ENCODE data around the gene OSER1.
A peak's percentile ranks its signal among the peaks of the same experiment; 100 is the strongest.

The OSER1 gene

DNA sequence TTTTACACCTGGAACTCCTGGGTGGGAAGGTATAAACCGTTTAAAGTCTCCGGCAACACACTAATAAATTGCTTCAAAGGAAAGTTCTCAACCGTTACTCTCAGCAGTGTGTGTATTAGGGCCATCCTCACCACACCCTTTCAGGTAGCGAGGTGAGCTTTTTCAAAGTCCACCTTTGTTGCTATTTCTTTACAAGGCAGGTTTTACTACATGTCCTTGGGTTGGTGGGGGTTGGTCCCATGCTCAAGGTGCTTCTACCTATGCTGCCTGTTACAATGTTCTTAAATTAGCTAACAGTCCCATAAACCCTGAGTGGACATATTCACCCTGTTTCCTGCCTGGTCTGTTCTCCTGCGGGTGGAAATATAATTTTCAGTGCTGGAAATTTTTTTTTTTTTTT, 13.2 kb upstream of the OSER1 start:
- DNase-seq, result no peak

- DNase-seq, result no peak
Measured at GRCh38 chr20:44222633-44223368, 12.2 kb upstream of the OSER1 start.

GRCh38 chr20:44222027-44222426, 11.5 kb upstream of the OSER1 start:
- DNase-seq, result no peak

DNA sequence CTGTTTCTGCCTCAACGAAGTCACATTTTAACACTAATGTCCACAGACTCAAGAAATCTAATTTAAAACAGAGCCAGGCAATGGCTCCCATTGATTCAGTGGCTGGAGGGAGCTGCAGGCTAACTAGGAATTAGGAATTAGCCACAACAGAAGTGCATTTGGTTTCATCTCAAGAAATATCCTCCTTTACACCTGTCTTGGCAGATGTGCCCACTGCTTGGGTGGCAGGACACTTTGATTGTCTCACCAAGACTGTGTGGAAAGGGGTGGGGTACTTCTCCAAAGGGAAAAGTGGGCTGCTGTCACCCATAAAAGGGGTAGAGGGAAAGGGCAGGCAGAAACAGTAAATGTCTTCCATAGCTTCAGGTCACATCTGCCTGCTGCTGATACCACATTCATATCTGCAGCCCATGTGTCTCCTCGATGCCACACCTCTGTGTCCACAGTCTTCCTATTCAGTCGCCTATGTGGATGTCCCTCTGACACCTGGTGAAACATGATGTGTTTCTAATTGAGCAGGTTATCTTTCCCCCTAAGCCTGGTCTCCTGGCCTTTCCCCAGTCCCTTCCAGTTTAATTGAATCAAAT, 10.9 kb upstream of the OSER1 start:
- no peak for DNase-seq

GRCh38 chr20:44219791-44220190, 9.2 kb upstream of the OSER1 start:
- no peak for DNase-seq

- no peak for DNase-seq
Measured at GRCh38 chr20:44219170-44219730, 8.7 kb upstream of the OSER1 start.

DNA sequence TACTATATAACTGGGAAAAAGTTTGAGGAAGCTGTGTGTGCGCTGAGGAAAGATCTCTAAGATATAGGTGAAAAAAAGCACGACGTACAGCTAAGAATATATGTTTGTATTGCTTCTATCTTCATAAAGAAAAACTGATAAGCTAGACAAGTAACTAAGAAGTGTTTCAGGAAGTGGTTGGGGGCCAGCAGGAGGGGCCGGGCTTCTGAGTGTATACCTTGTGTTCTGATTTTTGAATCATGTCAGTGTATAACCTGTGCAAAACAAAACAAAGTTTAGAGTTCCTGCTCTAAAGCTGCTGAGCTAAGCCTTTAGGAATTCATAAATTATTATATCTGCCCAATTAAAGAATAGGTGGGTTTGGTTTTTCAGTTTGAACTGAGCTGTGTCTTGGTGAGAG, 7.9 kb upstream of the OSER1 start:
- DNase-seq, result no peak

- DNase-seq, result no peak
Measured at GRCh38 chr20:44217342-44218092, 6.9 kb upstream of the OSER1 start.

DNA sequence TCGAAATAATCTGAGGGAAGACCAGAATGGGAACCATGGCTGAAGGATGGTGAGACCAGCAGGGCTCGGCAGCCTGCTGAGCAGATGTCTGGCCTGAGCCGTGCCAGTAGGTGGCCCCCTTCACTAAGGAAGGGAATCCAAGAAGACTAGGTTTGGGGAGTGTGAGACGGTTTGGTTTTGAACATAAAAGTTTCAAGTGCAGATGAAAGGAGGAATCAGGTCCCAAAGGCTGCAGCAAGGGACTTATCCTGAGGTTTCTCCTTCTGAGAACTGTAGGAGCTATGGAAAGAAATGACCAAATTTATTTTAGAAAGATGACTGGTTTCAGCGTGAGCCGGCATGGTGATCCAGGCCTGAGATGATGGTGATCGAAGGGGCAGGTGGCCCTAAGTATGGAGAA, 4.6 kb upstream of the OSER1 start:
- DNase-seq, result peak; percentile 35

DNA sequence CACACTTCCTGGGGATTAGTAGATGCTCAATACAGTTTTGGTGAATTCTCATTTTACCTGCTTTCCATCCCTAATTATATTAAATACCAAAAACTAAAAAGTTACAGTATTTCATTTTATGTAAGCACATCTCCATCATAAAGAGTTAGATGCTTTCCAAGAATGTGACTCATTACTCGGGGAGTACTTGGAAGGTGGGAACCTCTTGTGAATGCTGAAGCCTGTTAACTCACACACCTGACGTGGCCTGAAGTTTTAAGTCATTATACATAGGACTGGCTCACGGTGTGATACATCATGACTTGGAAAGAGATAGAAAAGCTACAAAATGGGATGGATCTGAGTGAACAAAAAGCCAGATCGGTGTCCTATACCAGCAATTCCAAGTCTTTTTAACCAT, 2.2 kb upstream of the OSER1 start:
- DNase-seq, result no peak

GRCh38 chr20:44211177-44212039, 837 bp upstream of the OSER1 start:
- DNase-seq, result no peak

DNA sequence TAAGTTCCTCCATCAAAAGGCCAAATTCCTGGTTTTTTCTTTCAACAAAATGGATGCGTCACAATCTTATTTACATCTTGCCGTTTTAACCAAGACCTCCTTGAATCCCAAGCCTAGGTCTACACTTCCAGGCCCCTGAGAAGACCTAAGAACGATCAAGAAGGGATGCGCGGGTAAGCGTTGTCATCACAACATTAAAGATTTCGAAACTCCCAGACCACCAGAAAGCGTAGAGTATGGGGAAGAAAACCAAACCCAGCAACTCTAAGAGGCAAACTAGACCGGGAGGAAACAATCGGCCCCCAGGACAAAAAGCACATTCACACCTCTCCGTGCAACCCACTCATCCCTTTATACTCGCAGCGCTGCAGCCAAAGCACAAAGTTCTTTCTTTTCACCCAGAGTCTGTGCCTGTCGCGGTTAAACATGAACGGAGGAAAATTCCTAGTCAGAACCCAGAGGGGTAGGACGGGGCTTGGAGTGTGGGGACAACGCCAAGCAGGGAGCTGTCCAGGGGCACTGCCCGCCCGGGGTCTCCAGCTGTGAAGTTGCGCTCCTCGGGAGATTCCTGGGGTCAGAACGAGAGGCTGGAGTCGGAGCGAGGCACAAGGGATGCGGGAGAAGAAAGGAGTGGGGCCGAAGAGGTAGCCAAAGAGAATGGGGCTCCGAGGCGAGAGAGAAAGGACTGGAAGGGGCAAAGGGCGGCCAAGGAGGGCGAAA, 725 bp downstream of the OSER1 start:
- DNase-seq, result no peak

DNA sequence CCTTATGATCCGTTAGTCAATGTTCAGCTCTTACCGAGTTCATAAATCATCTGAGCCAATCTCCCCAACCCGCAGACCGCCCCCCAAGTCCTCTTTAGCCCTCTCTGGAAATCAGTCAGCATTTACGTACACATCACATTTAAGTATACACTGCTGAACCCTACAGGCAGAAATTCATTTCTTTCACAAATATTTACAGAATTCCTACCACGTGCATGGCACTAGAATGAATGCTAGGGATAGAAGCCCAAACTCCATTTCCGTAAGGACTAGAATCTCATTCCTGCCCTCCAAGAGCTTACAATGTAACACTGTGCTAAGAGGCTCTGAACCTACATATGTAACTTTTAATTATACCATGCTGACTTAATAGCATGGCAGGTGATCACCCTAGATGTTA, 1.8 kb downstream of the OSER1 start:
- peak; percentile 38 for DNase-seq

- no peak for DNase-seq
Measured at GRCh38 chr20:44208165-44208564, 2.4 kb downstream of the OSER1 start.

DNA sequence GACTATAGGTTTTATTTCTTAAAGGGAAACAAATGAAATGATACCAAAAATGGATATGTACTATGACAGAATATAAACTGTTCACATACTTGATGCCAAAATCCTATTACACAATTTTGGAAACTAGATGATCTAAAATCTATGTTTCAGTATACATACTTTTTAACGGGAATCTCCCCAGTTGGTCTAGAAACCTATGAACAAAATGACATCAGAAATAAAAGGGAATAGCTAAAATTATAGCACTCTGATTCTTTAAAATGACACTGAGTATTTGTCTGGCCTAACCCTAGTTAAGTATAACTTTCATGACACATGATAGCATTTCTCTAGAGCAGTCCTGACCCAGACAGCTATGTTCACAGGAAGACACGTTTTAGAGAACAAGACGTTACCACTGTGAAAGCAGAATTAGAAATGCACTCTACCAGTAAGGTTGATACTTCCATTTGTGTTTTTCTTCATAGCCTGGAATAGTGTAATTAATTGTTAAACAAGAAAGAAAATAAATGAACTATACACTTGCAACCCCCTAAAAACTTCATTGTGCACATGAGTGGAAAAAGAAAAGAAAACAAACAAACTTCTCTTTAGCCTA, 3.3 kb downstream of the OSER1 start:
- DNase-seq, result no peak

DNA sequence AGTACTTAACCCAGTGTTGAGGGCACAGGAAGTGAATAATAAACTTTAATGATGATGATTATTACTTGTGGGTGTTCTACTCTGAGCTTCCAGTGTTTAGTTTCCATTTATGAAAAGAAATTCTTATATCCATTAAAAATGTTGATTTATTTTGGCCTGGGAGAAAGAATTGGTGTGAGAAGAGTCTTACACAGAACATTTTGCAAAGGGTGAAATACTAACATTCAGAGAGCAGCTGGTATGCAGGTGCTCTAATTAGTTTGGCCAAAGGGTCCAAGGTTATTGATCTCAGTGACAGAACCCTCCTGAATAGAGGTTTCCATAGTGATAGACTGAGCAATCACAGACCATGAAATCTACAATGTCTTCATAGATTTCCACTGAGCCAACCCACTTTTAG, 4.4 kb downstream of the OSER1 start:
- no peak for DNase-seq

- no peak for DNase-seq
Measured at GRCh38 chr20:44204832-44205215, 5.7 kb downstream of the OSER1 start.

DNA sequence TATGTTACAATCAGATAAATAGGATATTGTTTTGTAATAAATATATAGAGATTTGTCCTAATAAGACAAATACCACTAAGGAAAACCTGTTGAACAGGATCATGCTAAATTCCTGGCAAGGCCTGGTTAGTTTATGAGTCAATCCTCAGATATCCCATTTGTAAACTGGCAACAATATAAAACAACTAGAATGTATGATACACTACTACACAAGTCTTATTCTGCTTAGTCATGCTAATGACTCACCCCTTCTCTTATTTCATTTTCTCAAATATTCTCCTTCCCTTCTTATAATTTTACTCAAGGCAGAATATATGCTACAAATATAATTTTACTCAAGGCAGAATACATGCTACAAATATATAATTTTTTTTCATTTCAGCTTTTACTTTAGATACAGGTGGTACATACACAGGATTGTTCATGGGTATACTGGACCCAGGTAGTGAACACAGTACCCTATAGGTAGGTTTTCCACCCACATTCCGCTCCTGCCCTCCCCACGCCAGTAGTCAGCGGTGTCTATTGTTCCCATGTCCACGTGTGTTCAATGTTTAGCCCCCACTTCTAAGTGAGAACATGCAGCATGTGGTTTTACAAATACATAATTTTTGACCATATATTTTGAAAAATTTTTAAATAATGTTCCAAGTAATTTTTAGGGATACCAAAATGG, 6.3 kb downstream of the OSER1 start:
- peak; percentile 79 for DNase-seq

DNA sequence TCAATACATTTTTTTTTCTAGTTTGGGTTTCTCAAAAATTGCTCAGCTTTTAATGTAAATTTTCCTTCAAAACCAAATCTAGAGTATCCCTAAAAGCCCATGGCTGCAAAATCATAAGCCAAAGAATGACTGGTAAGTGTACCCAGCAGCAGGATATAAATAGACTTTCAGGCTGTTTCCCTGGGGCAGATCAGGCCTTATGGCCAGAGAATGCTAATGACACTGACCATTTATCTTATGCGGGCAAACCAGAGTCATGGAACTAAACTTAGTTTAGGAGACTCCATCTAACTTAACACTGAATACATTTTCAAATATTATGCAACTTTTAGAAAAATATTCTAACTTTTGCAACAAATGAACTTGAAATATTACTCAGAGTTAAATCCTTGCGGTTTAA, 7.4 kb downstream of the OSER1 start:
- DNase-seq, result no peak

GRCh38 chr20:44200983-44201382, 9.6 kb downstream of the OSER1 start:
- no peak for DNase-seq

GRCh38 chr20:44200371-44200770, 10.2 kb downstream of the OSER1 start:
- DNase-seq, result no peak

All from amniotic stem cell (primary cell).